T-helper 2 cell treated with Interferon-gamma antibody and Interleukin-4, amounts not matched to agents 100 ng/mL and 5 ng/mL, for 36 hours (primary cell): ENCODE results near the gene TMPRSS6. TPM values are rescaled to one million over a fixed set of nuclear protein-coding genes. Genes with fewer than 3 reads are reported as not detected.

ENCODE experiments used
- intact Hi-C: fragments of 100-400 bp; cut with micrococcal nuclease; formaldehyde crosslinking; loops from one replicate; pipeline ENCODE4 v1.15.1; 2023
- total RNA-seq: library from RNA; stranded (reverse); gene quantifications from 2 replicates; pipeline ENCODE4 v1.2.3, GENCODE V29; 2022

Gene TMPRSS6
- total RNA-seq, 1 donor from 2014 or later, result 0.55 TPM

GRCh38 chr22:37141476-37141875 lies 32.0 kb upstream of the TMPRSS6 start:
- intact Hi-C loops, result no loop called here

DNA sequence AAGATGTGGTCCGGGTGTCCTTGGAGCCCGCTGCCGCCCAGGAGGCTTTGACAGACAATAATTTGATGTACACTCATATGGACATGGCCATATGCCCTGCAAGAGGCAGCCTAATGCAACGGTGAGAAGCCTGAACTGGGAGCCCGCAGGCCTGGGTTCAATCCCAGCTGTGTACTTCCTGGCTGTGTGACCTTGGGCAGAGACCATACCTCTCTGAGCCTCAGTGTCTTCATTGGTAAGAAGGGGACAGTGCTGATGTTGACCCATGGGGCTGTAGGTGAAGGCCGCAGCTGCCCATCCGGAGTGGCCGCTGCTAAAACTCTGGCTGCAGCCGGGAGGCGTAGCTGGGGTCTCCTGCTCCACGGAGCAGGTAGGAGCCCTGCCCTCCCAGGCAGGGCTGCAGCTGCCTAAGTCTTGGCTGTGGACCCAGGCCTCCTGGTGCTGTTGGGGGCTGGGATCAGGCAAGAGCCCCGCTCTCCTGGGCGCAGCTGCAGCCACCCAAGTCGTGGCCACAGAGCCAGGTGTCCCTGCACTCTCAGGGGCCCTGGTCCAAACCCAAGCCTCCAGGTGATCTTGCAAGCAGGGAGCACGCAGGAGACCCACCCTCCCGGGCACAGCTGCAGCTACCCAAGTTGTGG lies 31.3 kb upstream of the TMPRSS6 start:
- intact Hi-C loops, result no loop called here

GRCh38 chr22:37139762-37140161 lies 30.2 kb upstream of the TMPRSS6 start:
- intact Hi-C loops, result no loop called here

- intact Hi-C loops, result no loop called here
Observed at GRCh38 chr22:37138849-37139561, 29.5 kb upstream of the TMPRSS6 start.

DNA sequence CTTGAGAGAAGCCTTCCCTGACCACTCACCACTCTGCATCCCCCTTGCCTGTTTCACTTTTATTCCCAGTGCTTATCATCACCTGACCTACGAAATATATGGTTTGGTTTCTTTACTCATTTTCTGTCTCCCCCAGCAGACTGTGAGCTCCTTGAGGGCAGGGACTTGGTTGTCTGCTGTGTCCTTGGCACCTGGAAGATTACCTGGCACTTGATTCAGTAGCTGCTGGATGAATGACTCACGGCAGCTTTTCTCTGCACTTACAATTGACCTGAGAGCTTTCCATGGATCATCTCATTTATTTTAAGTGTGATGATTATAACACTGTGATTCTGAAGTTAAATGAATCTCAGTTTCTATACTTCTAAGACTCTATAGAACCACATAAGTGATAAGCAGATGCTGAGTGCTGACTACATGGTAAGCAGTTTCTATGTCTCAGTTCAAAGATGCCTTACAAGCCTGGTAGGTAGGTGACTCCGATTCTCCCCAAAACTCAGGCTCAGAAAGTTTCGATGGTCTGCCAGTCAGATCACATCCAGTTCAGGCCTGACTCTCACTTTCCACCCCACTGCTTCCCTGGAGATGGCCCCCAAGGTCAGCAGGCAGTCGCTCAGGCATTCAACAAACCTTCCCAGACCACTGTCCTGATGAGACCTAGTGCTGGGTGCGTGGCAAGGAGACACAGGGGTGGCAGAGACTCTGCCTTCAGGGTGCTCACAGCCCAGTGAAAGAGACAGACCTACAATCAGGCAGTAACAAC lies 28.6 kb upstream of the TMPRSS6 start:
- intact Hi-C loops, result no loop called here

DNA sequence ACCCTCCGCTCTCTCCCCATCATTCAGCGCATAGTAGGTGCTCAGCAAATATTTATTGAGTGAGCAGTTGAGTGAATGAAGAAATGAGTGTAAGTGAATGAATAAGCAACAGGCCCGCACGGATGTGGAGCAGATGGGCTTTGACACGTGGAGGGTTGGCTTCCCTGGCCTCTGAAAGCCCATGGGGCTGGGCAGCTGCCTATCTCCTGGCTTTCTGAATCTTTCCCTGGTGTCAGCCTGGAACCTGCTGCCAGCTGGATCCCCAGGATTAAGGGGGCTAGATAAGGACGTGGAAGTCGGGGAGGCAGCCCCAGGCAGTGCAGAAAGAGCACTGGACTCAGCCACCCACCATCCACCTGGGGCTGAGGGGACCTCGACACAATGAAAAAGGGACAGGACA lies 27.6 kb upstream of the TMPRSS6 start:
- intact Hi-C loops, result no loop called here

GRCh38 chr22:37135023-37135422 lies 25.5 kb upstream of the TMPRSS6 start:
- intact Hi-C loops, result no loop called here

- intact Hi-C loops, result no loop called here
Observed at GRCh38 chr22:37133304-37134018, 23.9 kb upstream of the TMPRSS6 start.

DNA sequence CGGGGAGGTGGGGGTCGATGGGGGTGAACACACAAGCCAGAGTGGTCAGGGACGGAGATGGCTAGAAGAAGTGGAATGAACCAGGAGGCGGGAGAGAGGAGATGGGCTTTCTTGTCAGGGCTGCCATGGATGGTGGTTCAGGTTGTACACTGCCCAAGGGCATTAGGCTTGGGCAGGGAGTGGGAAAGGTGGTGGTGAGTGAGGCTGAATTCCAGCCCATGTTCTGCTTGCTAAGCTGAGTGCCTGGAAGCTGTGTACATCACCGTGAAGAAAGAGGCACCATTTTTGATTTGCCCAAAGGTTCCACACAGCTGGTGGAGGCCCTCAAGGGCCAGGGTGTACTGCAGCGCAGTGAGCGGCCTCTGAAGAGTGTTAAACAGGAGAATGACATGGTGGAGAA lies 23.3 kb upstream of the TMPRSS6 start:
- intact Hi-C loops, result no loop called here

DNA sequence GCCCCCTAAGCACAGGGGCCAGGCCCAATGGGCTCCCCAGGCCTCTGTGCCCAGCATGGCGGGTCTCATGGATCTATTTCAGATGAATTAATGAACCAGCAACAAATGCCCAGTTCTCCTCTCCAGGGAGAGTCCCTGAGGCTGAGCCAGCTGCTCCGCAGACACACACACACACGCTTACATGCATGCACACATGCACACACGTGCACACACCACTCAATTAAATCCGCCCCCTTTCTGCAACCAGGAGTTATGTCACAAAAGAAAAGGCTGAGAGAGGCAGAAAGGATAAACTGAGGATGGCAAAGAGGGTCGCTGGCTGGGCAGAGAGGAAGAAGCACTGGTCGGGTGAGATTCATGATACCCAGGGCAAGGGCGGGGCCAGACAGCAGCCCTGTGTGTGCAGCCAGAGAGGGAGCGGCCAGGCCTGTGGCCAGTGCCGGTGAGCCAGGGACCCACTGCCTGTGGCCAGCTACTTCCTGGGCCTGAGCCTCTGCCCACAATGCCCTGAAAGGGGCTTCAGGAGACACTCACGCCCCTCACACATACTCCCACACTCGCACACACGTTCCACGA lies 20.4 kb upstream of the TMPRSS6 start:
- intact Hi-C loops, result no loop called here

- intact Hi-C loops, result no loop called here
Observed at GRCh38 chr22:37128555-37129281, 19.2 kb upstream of the TMPRSS6 start.

- intact Hi-C loops, result no loop called here
Observed at GRCh38 chr22:37127350-37127878, 17.9 kb upstream of the TMPRSS6 start.

DNA sequence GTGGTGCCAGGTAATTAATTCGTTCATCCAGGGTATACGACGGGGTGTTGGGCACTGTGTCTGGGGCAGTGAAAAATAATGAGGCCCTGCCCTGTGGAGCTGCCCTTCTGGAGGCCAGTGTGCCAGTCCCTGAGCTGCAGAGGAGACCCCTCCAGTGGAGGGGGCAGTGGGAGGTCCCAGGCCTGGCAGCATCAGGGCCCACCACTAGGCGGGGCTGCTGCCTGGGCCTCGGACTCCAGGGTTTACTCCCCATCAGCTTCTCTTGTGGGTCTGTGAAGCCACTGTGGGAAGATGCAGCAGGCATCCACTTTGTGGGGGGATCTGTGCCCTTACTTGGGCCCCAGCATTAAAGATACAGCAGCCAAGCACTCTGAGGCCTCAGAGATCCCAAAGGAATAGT lies 17.4 kb upstream of the TMPRSS6 start:
- intact Hi-C loops, result no loop called here

GRCh38 chr22:37126383-37126782 lies 16.9 kb upstream of the TMPRSS6 start:
- intact Hi-C loops, result no loop called here

DNA sequence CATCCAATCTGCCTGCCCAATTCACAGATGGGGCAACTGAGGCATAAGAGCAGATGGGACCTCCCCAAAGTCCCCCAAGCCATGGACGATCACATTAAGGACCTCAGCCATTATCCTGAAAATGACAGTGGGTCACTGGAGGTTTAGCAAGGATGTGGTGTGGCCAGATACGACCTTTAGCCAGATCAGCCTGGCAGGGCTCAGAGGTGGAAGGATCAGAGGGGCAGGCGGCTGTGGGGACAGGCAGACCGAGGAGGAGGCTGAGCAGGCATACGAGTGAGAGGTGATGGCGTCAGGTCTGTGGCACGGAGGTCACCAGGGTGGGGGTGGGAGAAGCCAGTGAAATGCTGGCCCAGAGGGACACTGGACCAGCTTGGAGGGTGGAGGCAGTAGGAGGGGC lies 14.1 kb upstream of the TMPRSS6 start:
- intact Hi-C loops, result loop anchor here (2.0 kb wide), 1 partner anchor 75 kb away; no protein-coding TSS in a partner anchor

GRCh38 chr22:37122598-37123180 lies 13.2 kb upstream of the TMPRSS6 start:
- intact Hi-C loops, result loop anchor here (1.0 to 2.0 kb wide), 4 partner anchors 27 to 76 kb away; partner anchors contain the start of gene IL2RB

- intact Hi-C loops, result loop anchor here (1.0 to 2.0 kb wide), 4 partner anchors 27 to 77 kb away; partner anchors contain the start of gene IL2RB
Observed at GRCh38 chr22:37121887-37122591, 12.5 kb upstream of the TMPRSS6 start.

DNA sequence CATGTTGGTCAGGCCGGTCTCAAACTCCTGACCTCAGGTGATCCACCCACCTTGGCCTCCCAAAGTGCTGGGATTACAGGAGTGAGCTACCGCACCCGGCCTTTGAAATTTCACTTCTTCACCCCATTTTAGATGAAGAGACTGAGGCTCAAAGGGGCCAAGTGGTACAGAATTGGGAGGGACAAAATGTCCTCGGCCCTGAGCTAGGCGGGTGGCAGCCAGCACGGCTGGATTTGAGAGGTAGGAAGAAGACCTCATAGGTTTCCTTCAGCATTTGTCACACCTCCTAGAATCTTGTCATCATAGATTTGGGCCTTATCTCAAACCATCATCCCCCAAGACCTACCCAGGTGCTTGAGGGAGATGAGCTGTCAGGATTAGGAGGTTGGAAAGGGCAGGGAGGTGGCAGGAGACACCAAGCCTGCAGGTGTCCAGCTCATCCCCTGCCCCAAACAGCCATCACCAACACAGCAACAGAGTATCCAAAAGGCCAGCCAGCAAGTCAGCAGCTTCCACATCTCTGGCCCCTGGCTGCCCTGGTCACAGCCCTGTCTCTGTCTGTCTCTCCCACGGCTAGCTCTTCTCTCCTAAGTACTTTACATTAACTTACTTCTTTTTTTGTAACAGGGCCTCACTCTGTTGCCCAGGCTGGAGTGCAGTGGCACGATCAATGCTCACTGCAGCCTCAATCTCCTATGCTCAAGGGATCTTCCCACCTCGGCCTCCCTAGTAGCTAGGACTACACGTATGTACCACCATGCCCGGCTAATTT lies 11.2 kb upstream of the TMPRSS6 start:
- intact Hi-C loops, result no loop called here
